ENCODE data around the gene PDE4A.

Gene PDE4A

GRCh38 chr19:10427169-10427568 lies 6.8 kb downstream of the PDE4A start:
- TF ChIP-seq POLR2A (IDR thresholded peaks at IDR 0.05; ENCODE audit: low read depth, low read length), result no peak
- FAIRE-seq, result no peak
- no peak for DNase-seq (ENCODE audit: insufficient read length, low spot score)

GRCh38 chr19:10428996-10429381 lies 8.7 kb downstream of the PDE4A start:
- no peak for FAIRE-seq
- TF ChIP-seq POLR2A (IDR thresholded peaks at IDR 0.05; ENCODE audit: low read depth, low read length), result no peak
- DNase-seq (ENCODE audit: insufficient read length, low spot score), result no peak

- TF ChIP-seq POLR2A (IDR thresholded peaks at IDR 0.05; ENCODE audit: low read depth, low read length), result no peak
- DNase-seq (ENCODE audit: insufficient read length, low spot score), result no peak
- no peak for FAIRE-seq
Measured at GRCh38 chr19:10430505-10431253, 10.3 kb downstream of the PDE4A start.

GRCh38 chr19:10431254-10431942 lies 11.1 kb downstream of the PDE4A start:
- FAIRE-seq (no peak), DNase-seq (ENCODE audit: insufficient read length, low spot score) (no peak)
- no peak for TF ChIP-seq POLR2A (IDR thresholded peaks at IDR 0.05; ENCODE audit: low read depth, low read length)

- no peak for TF ChIP-seq POLR2A (IDR thresholded peaks at IDR 0.05; ENCODE audit: low read depth, low read length)
- DNase-seq (ENCODE audit: insufficient read length, low spot score) (no peak), FAIRE-seq (no peak)
Measured at GRCh38 chr19:10431943-10432735, 11.8 kb downstream of the PDE4A start.

GRCh38 chr19:10432736-10433130 lies 12.4 kb downstream of the PDE4A start:
- FAIRE-seq (no peak), DNase-seq (ENCODE audit: insufficient read length, low spot score) (no peak)
- TF ChIP-seq POLR2A (IDR thresholded peaks at IDR 0.05; ENCODE audit: low read depth, low read length), result no peak

- DNase-seq (ENCODE audit: insufficient read length, low spot score) (no peak), FAIRE-seq (no peak)
- no peak for TF ChIP-seq POLR2A (IDR thresholded peaks at IDR 0.05; ENCODE audit: low read depth, low read length)
Measured at GRCh38 chr19:10433131-10433536, 12.8 kb downstream of the PDE4A start.

- TF ChIP-seq POLR2A (IDR thresholded peaks at IDR 0.05; ENCODE audit: low read depth, low read length), result no peak
- FAIRE-seq (no peak), DNase-seq (ENCODE audit: insufficient read length, low spot score) (no peak)
Measured at GRCh38 chr19:10439588-10439987, 19.2 kb downstream of the PDE4A start.

- no peak for FAIRE-seq
- DNase-seq (ENCODE audit: insufficient read length, low spot score), result no peak
- no peak for TF ChIP-seq POLR2A (IDR thresholded peaks at IDR 0.05; ENCODE audit: low read depth, low read length)
Measured at GRCh38 chr19:10442698-10443097, 22.4 kb downstream of the PDE4A start.

- DNase-seq (ENCODE audit: insufficient read length, low spot score) (no peak), FAIRE-seq (no peak)
- no peak for TF ChIP-seq POLR2A (IDR thresholded peaks at IDR 0.05; ENCODE audit: low read depth, low read length)
Measured at GRCh38 chr19:10449037-10449436, 28.7 kb downstream of the PDE4A start.

GRCh38 chr19:10450191-10450852 lies 30.0 kb downstream of the PDE4A start:
- DNase-seq (ENCODE audit: insufficient read length, low spot score) (no peak), FAIRE-seq (no peak)

GRCh38 chr19:10450853-10451609 lies 30.7 kb downstream of the PDE4A start:
- FAIRE-seq (no peak), DNase-seq (ENCODE audit: insufficient read length, low spot score) (peak; percentile 68)
- no peak for TF ChIP-seq POLR2A (IDR thresholded peaks at IDR 0.05; ENCODE audit: low read depth, low read length)

More at GRCh38 chr19:10450191-10450852, 30.0 kb downstream of the PDE4A start:
- TF ChIP-seq POLR2A (IDR thresholded peaks at IDR 0.05; ENCODE audit: low read depth, low read length), result no peak
